OCI-LY1 (cell line): Measurements from ENCODE around the gene EMC8.

Experiments used
- EZH2 ChIP-seq: fragments of 200-600 bp; sonication (generic), shearing (Covaris generic); IDR thresholded peaks from 2 replicates; pipeline ENCODE4 v1.8.0; 2017; ENCODE audit warnings: borderline replicate concordance, mixed run types, mild to moderate bottlenecking, antibody characterized with exemption, low read length, moderate library complexity, mixed read lengths
- TF ChIP-seq, protein P1 (sequence below): fragments of 200-600 bp; sonication (generic), shearing (Covaris generic); IDR thresholded peaks from 2 replicates; pipeline ENCODE4 v1.5.1; 2017; ENCODE audit warnings: mild to moderate bottlenecking, antibody characterized with exemption, low read length, moderate library complexity, mixed read lengths

GRCh38 chr16:85838876-85839585, 39.7 kb upstream of the EMC8 start:
- TF ChIP-seq, protein P1, sequence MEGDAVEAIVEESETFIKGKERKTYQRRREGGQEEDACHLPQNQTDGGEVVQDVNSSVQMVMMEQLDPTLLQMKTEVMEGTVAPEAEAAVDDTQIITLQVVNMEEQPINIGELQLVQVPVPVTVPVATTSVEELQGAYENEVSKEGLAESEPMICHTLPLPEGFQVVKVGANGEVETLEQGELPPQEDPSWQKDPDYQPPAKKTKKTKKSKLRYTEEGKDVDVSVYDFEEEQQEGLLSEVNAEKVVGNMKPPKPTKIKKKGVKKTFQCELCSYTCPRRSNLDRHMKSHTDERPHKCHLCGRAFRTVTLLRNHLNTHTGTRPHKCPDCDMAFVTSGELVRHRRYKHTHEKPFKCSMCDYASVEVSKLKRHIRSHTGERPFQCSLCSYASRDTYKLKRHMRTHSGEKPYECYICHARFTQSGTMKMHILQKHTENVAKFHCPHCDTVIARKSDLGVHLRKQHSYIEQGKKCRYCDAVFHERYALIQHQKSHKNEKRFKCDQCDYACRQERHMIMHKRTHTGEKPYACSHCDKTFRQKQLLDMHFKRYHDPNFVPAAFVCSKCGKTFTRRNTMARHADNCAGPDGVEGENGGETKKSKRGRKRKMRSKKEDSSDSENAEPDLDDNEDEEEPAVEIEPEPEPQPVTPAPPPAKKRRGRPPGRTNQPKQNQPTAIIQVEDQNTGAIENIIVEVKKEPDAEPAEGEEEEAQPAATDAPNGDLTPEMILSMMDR: no peak
- TF ChIP-seq EZH2: no peak
